Lower leg skin (tissue), 4 donors: ENCODE results near the gene PPP2R5E. TPM values are rescaled to one million over a fixed set of nuclear protein-coding genes. Genes with fewer than 3 reads are reported as not detected.

ENCODE experiments used
- DNase-seq, 2 donors: peaks; one replicate each; pipeline ENCODE4 v3.0.0-alpha.2; 2019; ENCODE audit warnings: low spot score in 2 of 2
- H3K4me3 ChIP-seq: fragments of 200-600 bp; sonication (generic); 2 replicates; pipeline ENCODE4 v1.5.1; 2017; ENCODE audit warnings: mild to moderate bottlenecking, low read depth; ENCODE audit not compliant: poor library complexity, severe bottlenecking
- CTCF ChIP-seq, 3 donors: fragments of 450-650 bp; IDR thresholded peaks; one replicate each; pipeline ENCODE4 v1.5.1; 2016; ENCODE audit warnings: antibody characterized with exemption in 3 of 3, mild to moderate bottlenecking in 3 of 3, moderate library complexity in 2 of 3
- POLR2A ChIP-seq, 2 donors: fragments of 450-650 bp; IDR thresholded peaks; one replicate each; pipeline ENCODE4 v1.6.1; 2016 to 2017; ENCODE audit warnings: antibody characterized with exemption in 2 of 2, mild to moderate bottlenecking in 1 of 2, moderate library complexity in 1 of 2
- WGBS, 2 donors: methylation state at CpG; one replicate each; pipeline ENCODE4 v1.1.5; 2018; 5-methylcytosine and 5-hydroxymethylcytosine counted together
- intact Hi-C: fragments of 100-400 bp; cut with DNase I; formaldehyde crosslinking; loops from one replicate; pipeline ENCODE4 v1.15.0; 2023; ENCODE audit warnings: low total_unique reads
- total RNA-seq, 4 donors: library from RNA; depleted of rRNA; stranded (reverse); fragments of >200 nt; gene quantifications; one replicate each; pipeline ENCODE4 v1.1.0, GENCODE V29; 2016

Gene PPP2R5E
- total RNA-seq, 4 donors from 2014 or later: 15.0 to 22.5 (median 18.2) TPM

GRCh38 chr14:63547798-63548335 is 4.7 kb upstream of the PPP2R5E start:
- TF ChIP-seq CTCF (IDR thresholded peaks at IDR 0.05): no peak
- no peak for TF ChIP-seq POLR2A (IDR thresholded peaks at IDR 0.05)
- intact Hi-C loops: loop anchor here (10.0 kb wide), 1 partner anchor 153 kb away; no protein-coding TSS in a partner anchor
- H3K4me3 ChIP-seq: no peak overlapping the region
- no peak for DNase-seq
- WGBS, 2 donors: 71 to 82% methylated on average over 8 of the region's 8 CpGs

GRCh38 chr14:63545431-63545830 is 2.3 kb upstream of the PPP2R5E start:
- TF ChIP-seq CTCF (IDR thresholded peaks at IDR 0.05) (no peak), POLR2A (IDR thresholded peaks at IDR 0.05) (no peak)
- 85 to 91% methylated on average over 3 of the region's 3 CpGs for WGBS, 2 donors
- H3K4me3 ChIP-seq: no peak overlapping the region
- DNase-seq: peak in 1 of 2 donors; percentile 50
- intact Hi-C loops: loop anchor here (10.0 kb wide), 1 partner anchor 151 kb away; no protein-coding TSS in a partner anchor

GRCh38 chr14:63544591-63545299 is 1.6 kb upstream of the PPP2R5E start:
- H3K4me3 ChIP-seq: no peak overlapping the region
- DNase-seq: peak in 1 of 2 donors; percentile 36
- 13 to 19% methylated on average over 6 of the region's 6 CpGs for WGBS, 2 donors
- intact Hi-C loops: loop anchor here (10.0 kb wide), 1 partner anchor 150 kb away; no protein-coding TSS in a partner anchor
- TF ChIP-seq POLR2A (IDR thresholded peaks at IDR 0.05): no peak
- TF ChIP-seq CTCF (IDR thresholded peaks at IDR 0.05): no peak

GRCh38 chr14:63543826-63544406 is 739 bp upstream of the PPP2R5E start:
- H3K4me3 ChIP-seq: peak overlapping the region; percentile 66
- 0% methylated on average over 22 of the region's 22 CpGs for WGBS, 2 donors
- no peak for TF ChIP-seq POLR2A (IDR thresholded peaks at IDR 0.05)
- no peak for TF ChIP-seq CTCF (IDR thresholded peaks at IDR 0.05)
- intact Hi-C loops: loop anchor here (10.0 kb wide), 1 partner anchor 149 kb away; no protein-coding TSS in a partner anchor
- DNase-seq: no peak

- H3K4me3 ChIP-seq: peak overlapping the region; percentile 92
- intact Hi-C loops: loop anchor here (10.0 kb wide), 1 partner anchor 148 kb away; no protein-coding TSS in a partner anchor
- DNase-seq: peak; percentile 14 to 45
- TF ChIP-seq POLR2A (IDR thresholded peaks at IDR 0.05): no peak
- TF ChIP-seq CTCF (IDR thresholded peaks at IDR 0.05): no peak
- 0% methylated on average over 25 to 28 of the region's 46 CpGs for WGBS, 2 donors
Observed at GRCh38 chr14:63542231-63542999, 762 bp downstream of the PPP2R5E start.
